GM12891 (cell line): ENCODE measurements around the gene PDXK.

Experiments
- PAX5 ChIP-seq: IDR thresholded peaks from 2 replicates; pipeline ENCODE4 v1.6.1; 2011; ENCODE audit warnings: low read length, moderate library complexity, mild to moderate bottlenecking; ENCODE audit not compliant: insufficient read depth, severe bottlenecking
- POLR2A ChIP-seq: IDR thresholded peaks from 2 replicates; pipeline ENCODE4 v1.6.1; 2011; ENCODE audit warnings: low read depth, low read length, control low read depth
- POLR2AphosphoS5 ChIP-seq: IDR thresholded peaks from 2 replicates; pipeline ENCODE4 v1.6.1; 2011; ENCODE audit warnings: low read depth, low read length, control low read depth
- POU2F2 ChIP-seq: IDR thresholded peaks from 2 replicates; pipeline ENCODE4 v1.6.1; 2011; ENCODE audit warnings: low read depth, mild to moderate bottlenecking, control low read depth, low read length, moderate library complexity
- TAF1 ChIP-seq: IDR thresholded peaks from 2 replicates; pipeline ENCODE4 v1.6.1; 2011; ENCODE audit warnings: low read depth, low read length, control low read depth

GRCh38 chr21:43782431-43783097 lies 63.6 kb downstream of the PDXK start:
- TF ChIP-seq POLR2AphosphoS5 (no peak), POLR2A (no peak), TAF1 (no peak), PAX5 (no peak), POU2F2 (no peak)
